ENCODE data around the gene DMD.

The DMD gene

GRCh38 chrX:31872007-31872406 lies 1339.3 kb downstream of the DMD start:
- TF ChIP-seq CTCF (IDR thresholded peaks at IDR 0.05; ENCODE audit: control insufficient read depth, extremely low read depth, insufficient read depth), result no peak
- H3K4me3 ChIP-seq (ENCODE audit: low read depth, low read length), result no peak overlapping the region
- no peak for DNase-seq (ENCODE audit: low read depth)

GRCh38 chrX:31870267-31870666 lies 1341.1 kb downstream of the DMD start:
- DNase-seq (ENCODE audit: low read depth), result no peak

DNA sequence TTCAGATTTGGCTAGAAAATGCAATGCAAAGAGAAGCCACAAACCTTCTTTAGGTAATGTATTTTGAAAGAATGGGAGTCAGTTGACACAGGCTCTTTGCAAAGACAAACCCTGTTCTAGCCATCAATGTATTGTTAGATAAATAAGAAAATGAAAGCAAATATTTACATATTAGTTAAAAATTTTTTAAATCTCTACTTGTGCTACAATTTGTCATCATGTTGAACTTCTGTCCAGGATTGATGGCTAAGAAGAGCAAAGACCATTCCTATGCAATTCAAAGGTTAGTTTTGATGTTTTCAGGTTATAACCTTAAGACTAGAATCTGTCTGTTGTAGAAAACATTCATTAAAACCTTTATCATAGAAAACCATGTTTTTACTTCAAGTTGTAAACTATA lies 1350.7 kb downstream of the DMD start:
- DNase-seq (ENCODE audit: low read depth), result no peak
- no peak for TF ChIP-seq CTCF (IDR thresholded peaks at IDR 0.05; ENCODE audit: control insufficient read depth, extremely low read depth, insufficient read depth)
- H3K4me3 ChIP-seq (ENCODE audit: low read depth, low read length), result no peak overlapping the region

More at GRCh38 chrX:31870267-31870666, 1341.1 kb downstream of the DMD start:
- no peak for TF ChIP-seq CTCF (IDR thresholded peaks at IDR 0.05; ENCODE audit: control insufficient read depth, extremely low read depth, insufficient read depth)
- H3K4me3 ChIP-seq (ENCODE audit: low read depth, low read length), result no peak overlapping the region

GRCh38 chrX:31858915-31859314 lies 1352.4 kb downstream of the DMD start:
- DNase-seq (ENCODE audit: low read depth), result no peak
- no peak overlapping the region for H3K4me3 ChIP-seq (ENCODE audit: low read depth, low read length)
- no peak for TF ChIP-seq CTCF (IDR thresholded peaks at IDR 0.05; ENCODE audit: control insufficient read depth, extremely low read depth, insufficient read depth)

GRCh38 chrX:31854716-31855115 lies 1356.6 kb downstream of the DMD start:
- H3K4me3 ChIP-seq (ENCODE audit: low read depth, low read length), result no peak overlapping the region
- DNase-seq (ENCODE audit: low read depth), result no peak
- TF ChIP-seq CTCF (IDR thresholded peaks at IDR 0.05; ENCODE audit: control insufficient read depth, extremely low read depth, insufficient read depth), result no peak

- no peak for TF ChIP-seq CTCF (IDR thresholded peaks at IDR 0.05; ENCODE audit: control insufficient read depth, extremely low read depth, insufficient read depth)
- no peak overlapping the region for H3K4me3 ChIP-seq (ENCODE audit: low read depth, low read length)
- DNase-seq (ENCODE audit: low read depth), result no peak
Measured at GRCh38 chrX:31851761-31852160, 1359.6 kb downstream of the DMD start.

GRCh38 chrX:31847773-31848172 lies 1363.6 kb downstream of the DMD start:
- H3K4me3 ChIP-seq (ENCODE audit: low read depth, low read length), result no peak overlapping the region
- TF ChIP-seq CTCF (IDR thresholded peaks at IDR 0.05; ENCODE audit: control insufficient read depth, extremely low read depth, insufficient read depth), result no peak
- DNase-seq (ENCODE audit: low read depth), result no peak
